Measurements from ENCODE around the gene RANBP3. TPM values are rescaled to one million over a fixed set of nuclear protein-coding genes. Genes with fewer than 3 reads are reported as not detected.

Gene RANBP3
- polyA plus RNA-seq, 1 of the 3 experiments (the other 2 are of a cell fraction), result 84.0 TPM

DNA sequence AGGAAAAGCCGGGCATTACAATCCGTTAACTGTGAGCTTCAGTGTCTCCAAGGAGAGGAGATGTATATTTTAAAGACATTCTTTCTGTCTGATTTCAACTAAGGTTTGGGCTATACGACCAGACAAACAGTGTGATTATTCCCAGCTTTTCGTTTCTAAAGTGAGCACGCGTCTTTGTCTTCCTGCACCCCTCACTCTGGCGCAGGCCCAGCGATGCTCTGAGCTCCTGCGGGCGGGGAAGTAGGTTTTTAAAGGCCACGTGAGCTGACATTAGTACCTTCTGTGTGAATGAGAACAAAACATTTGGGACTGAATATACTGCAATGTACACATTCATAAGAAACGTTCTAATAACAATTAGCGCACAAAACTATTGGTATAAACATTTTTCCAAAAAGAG is 15.3 kb upstream of the RANBP3 start:
- Histone ChIP-seq H2AFZ (ENCODE audit: low read depth) (no peak overlapping the region), H3K4me1 (ENCODE audit: control insufficient read depth in 1 of 2, insufficient read depth in 2 of 2, low read depth in 1 of 2, low read length in 1 of 2) (peaks cover 0 to 32% of the 10 kb centered on the region in 2 experiments; a peak in 2 of 4 replicates), H3K4me2 (no peak overlapping the region), H3K36me3 (replicated peaks in 1 of 2; ENCODE audit: control insufficient read depth in 1 of 2, insufficient read depth in 2 of 2, low read length in 1 of 2) (peaks cover 2 to 3% of the 10 kb centered on the region in 2 experiments), H3K4me3 (ENCODE audit: low read depth in 2 of 2, low read length in 1 of 2) (no peak overlapping the region), H3K27me3 (ENCODE audit: insufficient read depth) (no peaks in the 10 kb centered on the region), H4K20me1 (ENCODE audit: insufficient read depth) (no peaks in the 10 kb centered on the region), H3K9ac (no peak overlapping the region), H3K9me2 (no peaks in the 10 kb centered on the region), H3K79me2 (ENCODE audit: insufficient read depth) (no peaks in the 10 kb centered on the region), H3K27ac (ENCODE audit: low read depth in 2 of 2, low read length in 1 of 2) (peak overlapping the region in 1 of 2 experiments; percentile 94; a peak in 2 of 4 replicates), H3F3A (replicated peaks; ENCODE audit: insufficient read depth) (no peaks in the 10 kb centered on the region), H3K9me3 (no peaks in the 10 kb centered on the region)
- POLR2A ChIA-PET, result interaction anchor here (0.5 kb wide), 1 partner anchor 118 kb away, joined by 3 read pairs; no protein-coding TSS in a partner anchor
- DNase-seq, result no peak
- CTCF ChIA-PET, result interaction anchor here (0.6 to 12.1 kb wide), 8 partner anchors 15 to 219 kb away, joined by 3 to 448 read pairs (median 8); no protein-coding TSS in a partner anchor
- WGBS (ENCODE audit: low lambda C conversion rate), result 92% methylated on average over 13 of the region's 13 CpGs
- TF ChIP-seq FOXJ3 (CRISPR knock-in tag; IDR thresholded peaks at IDR 0.05), result no peak
- TF ChIP-seq GATA2 (CRISPR knock-in tag; IDR thresholded peaks at IDR 0.05), result no peak
- no peak for TF ChIP-seq YY1 (IDR thresholded peaks at IDR 0.05; ENCODE audit: low read depth)
- no peak for TF ChIP-seq NFIC (IDR thresholded peaks at IDR 0.05; ENCODE audit: borderline replicate concordance)
- TF ChIP-seq TCF12 (IDR thresholded peaks at IDR 0.05), result no peak
- TF ChIP-seq, protein P1, sequence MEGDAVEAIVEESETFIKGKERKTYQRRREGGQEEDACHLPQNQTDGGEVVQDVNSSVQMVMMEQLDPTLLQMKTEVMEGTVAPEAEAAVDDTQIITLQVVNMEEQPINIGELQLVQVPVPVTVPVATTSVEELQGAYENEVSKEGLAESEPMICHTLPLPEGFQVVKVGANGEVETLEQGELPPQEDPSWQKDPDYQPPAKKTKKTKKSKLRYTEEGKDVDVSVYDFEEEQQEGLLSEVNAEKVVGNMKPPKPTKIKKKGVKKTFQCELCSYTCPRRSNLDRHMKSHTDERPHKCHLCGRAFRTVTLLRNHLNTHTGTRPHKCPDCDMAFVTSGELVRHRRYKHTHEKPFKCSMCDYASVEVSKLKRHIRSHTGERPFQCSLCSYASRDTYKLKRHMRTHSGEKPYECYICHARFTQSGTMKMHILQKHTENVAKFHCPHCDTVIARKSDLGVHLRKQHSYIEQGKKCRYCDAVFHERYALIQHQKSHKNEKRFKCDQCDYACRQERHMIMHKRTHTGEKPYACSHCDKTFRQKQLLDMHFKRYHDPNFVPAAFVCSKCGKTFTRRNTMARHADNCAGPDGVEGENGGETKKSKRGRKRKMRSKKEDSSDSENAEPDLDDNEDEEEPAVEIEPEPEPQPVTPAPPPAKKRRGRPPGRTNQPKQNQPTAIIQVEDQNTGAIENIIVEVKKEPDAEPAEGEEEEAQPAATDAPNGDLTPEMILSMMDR (IDR thresholded peaks at IDR 0.05), result no peak
- no peak for TF ChIP-seq RAD21 (IDR thresholded peaks at IDR 0.05; ENCODE audit: low read length)
- TF ChIP-seq, protein P2, sequence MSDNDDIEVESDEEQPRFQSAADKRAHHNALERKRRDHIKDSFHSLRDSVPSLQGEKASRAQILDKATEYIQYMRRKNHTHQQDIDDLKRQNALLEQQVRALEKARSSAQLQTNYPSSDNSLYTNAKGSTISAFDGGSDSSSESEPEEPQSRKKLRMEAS (IDR thresholded peaks at IDR 0.05; ENCODE audit: low read depth), result no peak
- TF ChIP-seq EZH2phosphoT487 (IDR thresholded peaks at IDR 0.05; ENCODE audit: borderline replicate concordance, low read depth), result no peak

DNA sequence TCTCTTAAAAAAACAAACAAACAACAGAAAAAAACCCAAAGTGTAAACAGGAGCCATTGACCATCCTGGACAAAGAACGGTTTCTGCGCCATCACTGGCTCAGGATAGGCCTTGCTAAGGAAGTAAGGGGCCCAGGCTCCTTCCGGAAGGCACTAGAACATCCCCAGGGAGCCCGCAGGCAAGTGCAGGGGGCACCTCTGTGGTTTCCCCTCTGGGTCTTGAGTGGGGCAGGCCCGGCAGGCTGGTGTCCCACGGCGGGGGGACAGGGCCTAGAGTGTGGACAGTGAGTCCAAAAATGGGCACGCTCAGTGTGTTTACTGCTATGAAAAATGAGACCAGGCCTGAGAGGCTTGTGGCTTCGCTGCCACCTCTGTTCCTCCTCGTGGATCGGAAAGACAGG is 14.8 kb upstream of the RANBP3 start:
- DNase-seq, result no peak
- Histone ChIP-seq H3K4me2 (no peak overlapping the region), H3K4me3 (ENCODE audit: low read depth in 2 of 2, low read length in 1 of 2) (no peak overlapping the region), H4K20me1 (ENCODE audit: insufficient read depth) (no peaks in the 10 kb centered on the region), H3K27me3 (ENCODE audit: insufficient read depth) (no peaks in the 10 kb centered on the region), H3K9me3 (no peaks in the 10 kb centered on the region), H3F3A (replicated peaks; ENCODE audit: insufficient read depth) (no peaks in the 10 kb centered on the region), H3K9ac (no peak overlapping the region), H2AFZ (ENCODE audit: low read depth) (no peak overlapping the region), H3K4me1 (ENCODE audit: control insufficient read depth in 1 of 2, insufficient read depth in 2 of 2, low read depth in 1 of 2, low read length in 1 of 2) (peaks cover 0 to 32% of the 10 kb centered on the region in 2 experiments; a peak in 2 of 4 replicates), H3K36me3 (replicated peaks in 1 of 2; ENCODE audit: control insufficient read depth in 1 of 2, insufficient read depth in 2 of 2, low read length in 1 of 2) (peaks cover 2 to 3% of the 10 kb centered on the region in 2 experiments), H3K27ac (ENCODE audit: low read depth in 2 of 2, low read length in 1 of 2) (peak overlapping the region in 1 of 2 experiments; percentile 94; a peak in 2 of 4 replicates), H3K79me2 (ENCODE audit: insufficient read depth) (no peaks in the 10 kb centered on the region), H3K9me2 (no peaks in the 10 kb centered on the region)
- 97% methylated on average over 10 of the region's 11 CpGs for WGBS (ENCODE audit: low lambda C conversion rate)
- TF ChIP-seq, protein P3, sequence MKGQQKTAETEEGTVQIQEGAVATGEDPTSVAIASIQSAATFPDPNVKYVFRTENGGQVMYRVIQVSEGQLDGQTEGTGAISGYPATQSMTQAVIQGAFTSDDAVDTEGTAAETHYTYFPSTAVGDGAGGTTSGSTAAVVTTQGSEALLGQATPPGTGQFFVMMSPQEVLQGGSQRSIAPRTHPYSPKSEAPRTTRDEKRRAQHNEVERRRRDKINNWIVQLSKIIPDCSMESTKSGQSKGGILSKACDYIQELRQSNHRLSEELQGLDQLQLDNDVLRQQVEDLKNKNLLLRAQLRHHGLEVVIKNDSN (IDR thresholded peaks at IDR 0.05; ENCODE audit: borderline replicate concordance, low read depth), result no peak
- TF ChIP-seq FOSL2 (IDR thresholded peaks at IDR 0.05; ENCODE audit: borderline replicate concordance, low read depth), result no peak
- TF ChIP-seq JUND (IDR thresholded peaks at IDR 0.05), result no peak
- TF ChIP-seq RXRA (IDR thresholded peaks at IDR 0.05; ENCODE audit: borderline replicate concordance, low read depth), result no peak
- TF ChIP-seq SMC3 (IDR thresholded peaks at IDR 0.05; ENCODE audit: low read depth, low read length), result no peak
- TF ChIP-seq GABPA (IDR thresholded peaks at IDR 0.05; ENCODE audit: low read depth), result no peak
- TF ChIP-seq, protein P4, sequence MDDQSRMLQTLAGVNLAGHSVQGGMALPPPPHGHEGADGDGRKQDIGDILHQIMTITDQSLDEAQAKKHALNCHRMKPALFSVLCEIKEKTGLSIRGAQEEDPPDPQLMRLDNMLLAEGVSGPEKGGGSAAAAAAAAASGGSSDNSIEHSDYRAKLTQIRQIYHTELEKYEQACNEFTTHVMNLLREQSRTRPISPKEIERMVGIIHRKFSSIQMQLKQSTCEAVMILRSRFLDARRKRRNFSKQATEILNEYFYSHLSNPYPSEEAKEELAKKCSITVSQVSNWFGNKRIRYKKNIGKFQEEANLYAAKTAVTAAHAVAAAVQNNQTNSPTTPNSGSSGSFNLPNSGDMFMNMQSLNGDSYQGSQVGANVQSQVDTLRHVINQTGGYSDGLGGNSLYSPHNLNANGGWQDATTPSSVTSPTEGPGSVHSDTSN (IDR thresholded peaks at IDR 0.05), result no peak
- no peak for TF ChIP-seq GATA2 (CRISPR knock-in tag; IDR thresholded peaks at IDR 0.05)
- TF ChIP-seq MEF2A (IDR thresholded peaks at IDR 0.05; ENCODE audit: borderline replicate concordance, low read depth), result no peak
- ChIA-PET CTCF (interaction anchor here (0.6 to 12.1 kb wide), 5 partner anchors 21 to 219 kb away, joined by 3 to 448 read pairs (median 13); no protein-coding TSS in a partner anchor), POLR2A (no interaction called here)
